ENCODE data around the gene PLEKHN1.

DNA sequence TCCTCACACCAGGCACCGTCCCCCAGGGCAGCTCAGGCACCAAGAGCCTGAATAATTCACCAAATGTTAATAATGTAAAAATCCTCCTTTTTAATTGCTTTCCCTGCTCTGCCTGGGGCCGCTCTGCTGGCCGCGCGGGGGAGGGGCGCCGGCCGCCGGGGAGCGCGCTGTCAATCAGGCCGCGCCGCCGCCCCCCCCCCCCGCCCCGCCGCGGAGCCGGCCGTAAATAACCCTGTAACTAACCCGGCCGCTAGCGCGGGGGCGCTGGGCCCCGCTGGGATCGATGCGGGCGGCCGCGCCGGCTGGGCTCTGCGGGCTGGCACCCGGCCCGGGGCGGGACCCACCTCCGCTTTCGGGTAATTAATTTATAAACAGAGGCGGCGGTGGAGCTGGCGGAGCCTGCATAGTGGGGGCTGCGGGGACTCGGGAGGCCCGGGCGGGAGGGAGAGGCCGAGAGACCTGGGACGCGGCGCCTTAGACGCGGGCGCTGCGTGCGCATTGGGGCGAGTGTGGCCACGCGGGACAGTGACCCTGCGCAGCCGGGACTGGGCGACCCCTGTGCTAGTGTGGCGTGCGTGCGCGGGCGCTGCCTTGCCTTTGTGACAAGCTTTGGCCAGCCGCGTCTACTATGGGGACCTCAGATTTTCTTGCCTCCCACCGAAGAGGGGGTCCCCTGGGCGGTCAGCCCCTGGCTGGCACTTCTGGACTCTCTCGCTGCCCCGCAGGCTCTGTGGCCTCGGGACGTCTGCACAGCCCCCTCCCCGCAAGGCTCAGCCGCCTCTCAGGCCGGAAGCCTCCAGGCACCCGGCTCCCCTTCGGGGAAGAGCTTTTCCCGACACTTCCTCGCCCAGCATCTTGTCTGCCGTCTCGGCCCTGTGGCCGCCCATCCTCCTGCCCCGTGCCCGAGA lies 25.9 kb upstream of the PLEKHN1 start:
- TF ChIP-seq, protein P1, sequence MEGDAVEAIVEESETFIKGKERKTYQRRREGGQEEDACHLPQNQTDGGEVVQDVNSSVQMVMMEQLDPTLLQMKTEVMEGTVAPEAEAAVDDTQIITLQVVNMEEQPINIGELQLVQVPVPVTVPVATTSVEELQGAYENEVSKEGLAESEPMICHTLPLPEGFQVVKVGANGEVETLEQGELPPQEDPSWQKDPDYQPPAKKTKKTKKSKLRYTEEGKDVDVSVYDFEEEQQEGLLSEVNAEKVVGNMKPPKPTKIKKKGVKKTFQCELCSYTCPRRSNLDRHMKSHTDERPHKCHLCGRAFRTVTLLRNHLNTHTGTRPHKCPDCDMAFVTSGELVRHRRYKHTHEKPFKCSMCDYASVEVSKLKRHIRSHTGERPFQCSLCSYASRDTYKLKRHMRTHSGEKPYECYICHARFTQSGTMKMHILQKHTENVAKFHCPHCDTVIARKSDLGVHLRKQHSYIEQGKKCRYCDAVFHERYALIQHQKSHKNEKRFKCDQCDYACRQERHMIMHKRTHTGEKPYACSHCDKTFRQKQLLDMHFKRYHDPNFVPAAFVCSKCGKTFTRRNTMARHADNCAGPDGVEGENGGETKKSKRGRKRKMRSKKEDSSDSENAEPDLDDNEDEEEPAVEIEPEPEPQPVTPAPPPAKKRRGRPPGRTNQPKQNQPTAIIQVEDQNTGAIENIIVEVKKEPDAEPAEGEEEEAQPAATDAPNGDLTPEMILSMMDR (IDR thresholded peaks at IDR 0.05; ENCODE audit: poor library complexity): no peak
- TF ChIP-seq EZH2phosphoT487 (IDR thresholded peaks at IDR 0.05; ENCODE audit: low read depth, severe bottlenecking, unreplicated experiment): peak; percentile 40

Measured in hepatocyte (in vitro differentiated cells).